Measurements from ENCODE around the gene OSM.
A peak's percentile ranks its signal among the peaks of the same experiment; 100 is the strongest.

The OSM gene

GRCh38 chr22:30289141-30289979 lies 22.7 kb upstream of the OSM start, which contains the start of gene CASTOR1:
TSS of gene CASTOR1 (minus strand) at chr22:30289505. CDS start at chr22:30289497, 8 bp downstream.
- Histone ChIP-seq H3K36me3 (replicated peaks; ENCODE audit: low read depth, low read length) (no peaks in the 10 kb centered on the region), H3K27me3 (ENCODE audit: low read depth, low read length) (no peaks in the 10 kb centered on the region), H3K27ac (ENCODE audit: low read length) (no peak within 1 kb of the TSS), H4K20me1 (ENCODE audit: insufficient read depth, low read length) (no peaks in the 10 kb centered on the region), H3K9me3 (ENCODE audit: insufficient read depth, low read length) (no peaks in the 10 kb centered on the region), H2AFZ (ENCODE audit: low read depth, low read length) (peak within 1 kb of the TSS; percentile 32; the same call in 1 of the 2 replicates), H3K79me2 (ENCODE audit: low read length) (no peaks in the 10 kb centered on the region), H3K4me1 (ENCODE audit: low read length) (peaks cover 24% of the 10 kb centered on the region), H3K4me3 (ENCODE audit: low read length) (peak within 1 kb of the TSS; percentile 75), H3K9ac (ENCODE audit: low read length) (peak within 1 kb of the TSS; percentile 47), H3K4me2 (ENCODE audit: low read length) (peak within 1 kb of the TSS; percentile 93)
- no peak for TF ChIP-seq EZH2phosphoT487 (IDR thresholded peaks at IDR 0.05; ENCODE audit: low read depth)
- TF ChIP-seq CTCF (IDR thresholded peaks at IDR 0.05; ENCODE audit: low read depth, low read length) = no peak

- Histone ChIP-seq H2AFZ (ENCODE audit: low read depth, low read length) (no peak overlapping the region), H3K9me3 (ENCODE audit: insufficient read depth, low read length) (no peaks in the 10 kb centered on the region), H3K36me3 (replicated peaks; ENCODE audit: low read depth, low read length) (no peaks in the 10 kb centered on the region), H3K79me2 (ENCODE audit: low read length) (no peaks in the 10 kb centered on the region), H3K9ac (ENCODE audit: low read length) (peak overlapping the region; percentile 47), H4K20me1 (ENCODE audit: insufficient read depth, low read length) (no peaks in the 10 kb centered on the region), H3K4me2 (ENCODE audit: low read length) (peak overlapping the region; percentile 93), H3K4me3 (ENCODE audit: low read length) (peak overlapping the region; percentile 75), H3K27ac (ENCODE audit: low read length) (no peak overlapping the region), H3K4me1 (ENCODE audit: low read length) (peaks cover 24% of the 10 kb centered on the region), H3K27me3 (ENCODE audit: low read depth, low read length) (no peaks in the 10 kb centered on the region)
- no peak for TF ChIP-seq EZH2phosphoT487 (IDR thresholded peaks at IDR 0.05; ENCODE audit: low read depth)
- no peak for TF ChIP-seq CTCF (IDR thresholded peaks at IDR 0.05; ENCODE audit: low read depth, low read length)
Observed at GRCh38 chr22:30288419-30289140, 21.9 kb upstream of the OSM start.

- H3K4me3 ChIP-seq (ENCODE audit: low read length) = no peak overlapping the region
- TF ChIP-seq EZH2phosphoT487 (IDR thresholded peaks at IDR 0.05; ENCODE audit: low read depth) = no peak
- TF ChIP-seq CTCF (IDR thresholded peaks at IDR 0.05; ENCODE audit: low read depth, low read length) = peak; percentile 96
- H3K4me2 ChIP-seq (ENCODE audit: low read length) = peak overlapping the region; percentile 93
Observed at GRCh38 chr22:30287648-30288418, 21.2 kb upstream of the OSM start.

More at GRCh38 chr22:30287648-30288418, 21.2 kb upstream of the OSM start:
- Histone ChIP-seq H3K36me3 (replicated peaks; ENCODE audit: low read depth, low read length) (no peaks in the 10 kb centered on the region), H3K79me2 (ENCODE audit: low read length) (no peaks in the 10 kb centered on the region), H3K27me3 (ENCODE audit: low read depth, low read length) (no peaks in the 10 kb centered on the region), H4K20me1 (ENCODE audit: insufficient read depth, low read length) (no peaks in the 10 kb centered on the region), H3K9ac (ENCODE audit: low read length) (no peak overlapping the region), H3K4me1 (ENCODE audit: low read length) (peaks cover 24% of the 10 kb centered on the region), H3K27ac (ENCODE audit: low read length) (no peak overlapping the region), H3K9me3 (ENCODE audit: insufficient read depth, low read length) (no peaks in the 10 kb centered on the region), H2AFZ (ENCODE audit: low read depth, low read length) (no peak overlapping the region)

All from OCI-LY3 (cell line).